PC-9 (cell line): ENCODE results near the gene CGB1.

ENCODE experiments used
- EZH2 ChIP-seq: fragments of 200-600 bp; sonication (generic); IDR thresholded peaks from 2 replicates; pipeline ENCODE4 v1.8.0; 2017; ENCODE audit warnings: antibody characterized with exemption, low read depth
- TF ChIP-seq, protein P1 (sequence below): fragments of 200-600 bp; sonication (generic); conservative IDR thresholded peaks from 2 replicates; pipeline ENCODE4 v1.6.1; 2017; ENCODE audit warnings: mixed run types, antibody characterized with exemption, mild to moderate bottlenecking, moderate library complexity

DNA sequence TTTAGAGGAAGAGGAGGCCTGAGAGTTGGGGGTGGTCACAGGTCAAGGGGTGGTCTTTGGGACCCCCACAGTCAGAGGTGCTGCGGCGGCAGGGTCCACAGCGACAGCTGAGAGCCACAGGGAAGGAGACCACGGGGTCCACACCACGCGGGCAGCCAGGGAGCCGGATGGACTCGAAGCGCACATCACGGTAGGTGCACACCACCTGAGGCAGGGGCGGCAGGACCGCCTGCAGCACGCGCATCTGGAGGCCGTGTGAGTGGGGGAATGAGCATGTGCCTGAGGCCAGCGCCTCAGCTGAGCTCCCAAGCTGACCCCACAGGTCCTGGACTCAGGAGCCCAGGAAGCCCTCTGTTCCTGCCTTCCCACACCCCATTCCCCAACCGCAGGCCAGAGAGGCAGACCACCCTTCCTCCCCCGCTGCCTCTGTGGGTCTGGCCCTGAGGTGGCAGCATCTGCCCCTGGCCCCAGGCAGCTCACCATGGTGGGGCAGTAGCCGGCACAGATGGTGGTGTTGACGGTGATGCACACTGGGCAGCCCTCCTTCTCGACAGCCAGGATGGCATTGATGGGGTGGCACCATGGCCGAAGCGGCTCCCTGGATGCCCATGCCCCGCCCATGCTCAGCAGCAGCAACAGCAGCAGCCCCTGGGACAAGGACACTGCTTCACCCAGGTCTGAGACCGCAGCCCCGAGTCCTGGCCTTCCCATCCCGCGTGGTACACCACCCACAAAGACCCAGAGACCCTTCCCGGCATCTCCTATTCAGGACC is 20.4 kb downstream of the CGB1 start:
- TF ChIP-seq, protein P1, sequence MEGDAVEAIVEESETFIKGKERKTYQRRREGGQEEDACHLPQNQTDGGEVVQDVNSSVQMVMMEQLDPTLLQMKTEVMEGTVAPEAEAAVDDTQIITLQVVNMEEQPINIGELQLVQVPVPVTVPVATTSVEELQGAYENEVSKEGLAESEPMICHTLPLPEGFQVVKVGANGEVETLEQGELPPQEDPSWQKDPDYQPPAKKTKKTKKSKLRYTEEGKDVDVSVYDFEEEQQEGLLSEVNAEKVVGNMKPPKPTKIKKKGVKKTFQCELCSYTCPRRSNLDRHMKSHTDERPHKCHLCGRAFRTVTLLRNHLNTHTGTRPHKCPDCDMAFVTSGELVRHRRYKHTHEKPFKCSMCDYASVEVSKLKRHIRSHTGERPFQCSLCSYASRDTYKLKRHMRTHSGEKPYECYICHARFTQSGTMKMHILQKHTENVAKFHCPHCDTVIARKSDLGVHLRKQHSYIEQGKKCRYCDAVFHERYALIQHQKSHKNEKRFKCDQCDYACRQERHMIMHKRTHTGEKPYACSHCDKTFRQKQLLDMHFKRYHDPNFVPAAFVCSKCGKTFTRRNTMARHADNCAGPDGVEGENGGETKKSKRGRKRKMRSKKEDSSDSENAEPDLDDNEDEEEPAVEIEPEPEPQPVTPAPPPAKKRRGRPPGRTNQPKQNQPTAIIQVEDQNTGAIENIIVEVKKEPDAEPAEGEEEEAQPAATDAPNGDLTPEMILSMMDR, result no peak
- no peak for TF ChIP-seq EZH2
